ENCODE data around the gene RAP1GAP2. TPM values are rescaled to one million over a fixed set of nuclear protein-coding genes. Genes with fewer than 3 reads are reported as not detected.
"Not testable (repeated sequence)": the region's sequence is repeated elsewhere in the genome, so short reads cannot be mapped to it uniquely, and the experiment has no call there.

Gene RAP1GAP2
- polyA plus RNA-seq, 3 donors: 1.5 to 48.4 (median 6.1) TPM

- H3K36me3 ChIP-seq (replicated peaks in 1 of 2; ENCODE audit: control insufficient read depth in 1 of 2, insufficient read depth in 2 of 2, low read length in 2 of 2): peaks cover 25 to 54% of the 10 kb centered on the region in 2 donors
- H3K4me1 Mint-ChIP-seq: peaks cover 25% of the 10 kb centered on the region
- intact Hi-C loops (cut with micrococcal nuclease): no loop called here
- no peak overlapping the region for H3K9ac ChIP-seq (ENCODE audit: insufficient read depth, low read length, poor library complexity, severe bottlenecking)
- H3K27ac Mint-ChIP-seq: peak overlapping the region in 3 of 7 donors; percentile 64 to 76 (median 64)
- H3K9me3 Mint-ChIP-seq: no peaks in the 10 kb centered on the region
- H3K79me2 ChIP-seq (ENCODE audit: insufficient read depth, low read length): peaks cover 79% of the 10 kb centered on the region
- H3K27ac ChIP-seq (ENCODE audit: low read depth in 1 of 2, low read length in 2 of 2): no peak overlapping the region
- peaks cover 98% of the 10 kb centered on the region for H4K20me1 ChIP-seq (ENCODE audit: insufficient read depth, low read length)
- TF ChIP-seq CTCF (IDR thresholded peaks at IDR 0.05): no peak
- no peak overlapping the region for H3K4me3 ChIP-seq (replicated peaks in 1 of 3; ENCODE audit: low read depth in 2 of 3, low read length in 3 of 3)
- no peaks in the 10 kb centered on the region for H3K27me3 ChIP-seq (ENCODE audit: control insufficient read depth in 2 of 2, insufficient read depth in 2 of 2, low read length in 2 of 2)
- DNase-seq: no peak
- no peaks in the 10 kb centered on the region for H3K9me3 ChIP-seq (replicated peaks in 1 of 2; ENCODE audit: control insufficient read depth in 1 of 2, insufficient read depth in 1 of 2, low read length in 2 of 2)
- no peaks in the 10 kb centered on the region for H3K27me3 Mint-ChIP-seq (ENCODE audit: low read depth in 3 of 3)
- no peak overlapping the region for H3K4me3 Mint-ChIP-seq
- no peak overlapping the region for H3K4me2 ChIP-seq (replicated peaks; ENCODE audit: extremely low read depth, low read length, poor library complexity, severe bottlenecking)
- H3K4me1 ChIP-seq (ENCODE audit: control insufficient read depth in 1 of 2, insufficient read depth in 2 of 2, low read length in 2 of 2): peaks cover 0 to 5% of the 10 kb centered on the region in 2 donors
- peaks cover 27 to 72% of the 10 kb centered on the region in 2 donors for H3K36me3 Mint-ChIP-seq
- no peak overlapping the region for H2AFZ ChIP-seq (ENCODE audit: insufficient read depth, low read depth, low read length, poor library complexity, severe bottlenecking)
- 98% methylated on average over 8 of the region's 8 CpGs for WGBS (ENCODE audit: insufficient coverage)
Measured at GRCh38 chr17:2889256-2889655, 93.0 kb downstream of the RAP1GAP2 start.

GRCh38 chr17:2890778-2891177 is 94.5 kb downstream of the RAP1GAP2 start:
- DNase-seq; H3K27ac ChIP-seq (ENCODE audit: low read depth in 1 of 2, low read length in 2 of 2); H3K9me3 Mint-ChIP-seq; H2AFZ ChIP-seq (ENCODE audit: insufficient read depth, low read depth, low read length, poor library complexity, severe bottlenecking); intact Hi-C loops (cut with micrococcal nuclease); H3K4me3 Mint-ChIP-seq; H3K27me3 ChIP-seq (ENCODE audit: control insufficient read depth in 2 of 2, insufficient read depth in 2 of 2, low read length in 2 of 2); H3K4me2 ChIP-seq (replicated peaks; ENCODE audit: extremely low read depth, low read length, poor library complexity, severe bottlenecking); H3K4me1 ChIP-seq (ENCODE audit: control insufficient read depth in 1 of 2, insufficient read depth in 2 of 2, low read length in 2 of 2); H3K27ac Mint-ChIP-seq; H3K9ac ChIP-seq (ENCODE audit: insufficient read depth, low read length, poor library complexity, severe bottlenecking); H3K9me3 ChIP-seq (replicated peaks in 1 of 2; ENCODE audit: control insufficient read depth in 1 of 2, insufficient read depth in 1 of 2, low read length in 2 of 2); H3K27me3 Mint-ChIP-seq (ENCODE audit: low read depth in 3 of 3); H3K4me3 ChIP-seq (replicated peaks in 1 of 3; ENCODE audit: low read depth in 2 of 3, low read length in 3 of 3): not testable (repeated sequence)
- peaks cover 30 to 68% of the 10 kb centered on the region in 2 donors for H3K36me3 Mint-ChIP-seq
- H4K20me1 ChIP-seq (ENCODE audit: insufficient read depth, low read length): peaks cover 98% of the 10 kb centered on the region
- 100% methylated on average over 2 of the region's 10 CpGs for WGBS (ENCODE audit: insufficient coverage)
- H3K79me2 ChIP-seq (ENCODE audit: insufficient read depth, low read length): peaks cover 80% of the 10 kb centered on the region
- H3K36me3 ChIP-seq (replicated peaks in 1 of 2; ENCODE audit: control insufficient read depth in 1 of 2, insufficient read depth in 2 of 2, low read length in 2 of 2): peaks cover 21 to 59% of the 10 kb centered on the region in 2 donors
- H3K4me1 Mint-ChIP-seq: peaks cover 25% of the 10 kb centered on the region

Measured in CD14-positive monocyte (primary cell).